ENCODE data around the gene MACROD2.
"Not testable (repeated sequence)": the region's sequence is repeated elsewhere in the genome, so short reads cannot be mapped to it uniquely, and the experiment has no call there.

Gene MACROD2

DNA sequence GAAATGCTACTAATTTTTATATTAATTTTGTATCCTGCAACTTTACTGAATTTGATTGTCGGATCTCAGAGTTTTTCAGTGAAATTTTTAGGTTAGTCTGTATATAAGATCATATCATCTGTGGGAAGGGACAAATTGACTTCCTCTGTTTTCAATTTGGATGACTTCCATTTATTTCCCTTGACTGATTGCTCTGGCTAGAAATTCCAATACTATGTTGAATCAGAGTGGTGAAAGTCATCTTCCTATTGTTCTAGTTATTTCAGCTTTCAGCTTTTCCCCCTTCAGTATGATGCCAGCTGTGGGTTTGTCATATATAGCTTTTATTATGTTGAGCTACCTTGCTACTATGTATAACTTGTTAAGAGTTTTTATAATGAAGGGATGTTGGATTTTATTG lies 1806.7 kb downstream of the MACROD2 start:
- DNase-seq (ENCODE audit: insufficient read length, low spot score) (no peak), FAIRE-seq (no peak)
- TF ChIP-seq, protein P1, sequence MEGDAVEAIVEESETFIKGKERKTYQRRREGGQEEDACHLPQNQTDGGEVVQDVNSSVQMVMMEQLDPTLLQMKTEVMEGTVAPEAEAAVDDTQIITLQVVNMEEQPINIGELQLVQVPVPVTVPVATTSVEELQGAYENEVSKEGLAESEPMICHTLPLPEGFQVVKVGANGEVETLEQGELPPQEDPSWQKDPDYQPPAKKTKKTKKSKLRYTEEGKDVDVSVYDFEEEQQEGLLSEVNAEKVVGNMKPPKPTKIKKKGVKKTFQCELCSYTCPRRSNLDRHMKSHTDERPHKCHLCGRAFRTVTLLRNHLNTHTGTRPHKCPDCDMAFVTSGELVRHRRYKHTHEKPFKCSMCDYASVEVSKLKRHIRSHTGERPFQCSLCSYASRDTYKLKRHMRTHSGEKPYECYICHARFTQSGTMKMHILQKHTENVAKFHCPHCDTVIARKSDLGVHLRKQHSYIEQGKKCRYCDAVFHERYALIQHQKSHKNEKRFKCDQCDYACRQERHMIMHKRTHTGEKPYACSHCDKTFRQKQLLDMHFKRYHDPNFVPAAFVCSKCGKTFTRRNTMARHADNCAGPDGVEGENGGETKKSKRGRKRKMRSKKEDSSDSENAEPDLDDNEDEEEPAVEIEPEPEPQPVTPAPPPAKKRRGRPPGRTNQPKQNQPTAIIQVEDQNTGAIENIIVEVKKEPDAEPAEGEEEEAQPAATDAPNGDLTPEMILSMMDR (IDR thresholded peaks at IDR 0.05; ENCODE audit: insufficient read depth, missing control alignments): no peak

DNA sequence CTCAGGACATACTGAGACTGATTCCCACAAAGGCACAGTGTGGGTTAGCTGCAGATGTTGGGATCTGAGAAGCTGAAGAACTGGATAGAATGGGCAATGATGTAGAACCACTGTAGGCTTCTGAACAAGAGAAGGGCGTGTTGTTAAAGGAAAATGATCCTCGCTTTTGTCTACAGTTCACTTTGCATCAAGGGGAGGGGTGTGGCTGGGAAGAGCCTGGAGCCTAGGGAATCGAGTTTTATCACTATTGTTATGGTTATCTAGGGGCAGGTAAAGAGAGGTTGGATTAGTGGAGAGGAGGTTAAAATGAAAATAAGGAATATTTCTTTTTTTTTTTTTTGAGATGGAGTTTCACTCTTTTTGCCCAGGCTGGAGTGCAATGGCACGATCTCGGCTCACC lies 1809.8 kb downstream of the MACROD2 start:
- DNase-seq (ENCODE audit: insufficient read length, low spot score): no peak
- no peak for FAIRE-seq
- TF ChIP-seq, protein P1 (IDR thresholded peaks at IDR 0.05; ENCODE audit: insufficient read depth, missing control alignments): no peak

DNA sequence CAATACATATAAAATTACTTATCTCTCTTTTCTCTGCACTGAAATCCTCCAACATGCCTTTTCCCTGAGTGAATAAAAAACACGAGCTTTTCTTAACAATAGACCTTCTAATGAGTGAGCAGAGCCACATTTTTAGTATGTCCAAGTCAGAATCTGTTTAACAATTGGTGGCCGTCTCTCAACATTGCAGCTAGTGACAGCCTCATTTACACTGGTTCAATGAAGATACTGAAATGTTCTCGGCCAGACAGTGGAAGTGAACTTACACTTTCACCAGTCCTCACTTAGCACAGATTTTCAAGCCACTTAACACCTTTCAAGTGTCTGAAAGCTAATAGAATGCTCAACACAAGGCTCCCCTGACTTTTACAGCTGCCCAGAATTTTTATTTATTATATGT lies 1810.8 kb downstream of the MACROD2 start:
- TF ChIP-seq, protein P1 (IDR thresholded peaks at IDR 0.05; ENCODE audit: insufficient read depth, missing control alignments): no peak
- no peak for FAIRE-seq

DNA sequence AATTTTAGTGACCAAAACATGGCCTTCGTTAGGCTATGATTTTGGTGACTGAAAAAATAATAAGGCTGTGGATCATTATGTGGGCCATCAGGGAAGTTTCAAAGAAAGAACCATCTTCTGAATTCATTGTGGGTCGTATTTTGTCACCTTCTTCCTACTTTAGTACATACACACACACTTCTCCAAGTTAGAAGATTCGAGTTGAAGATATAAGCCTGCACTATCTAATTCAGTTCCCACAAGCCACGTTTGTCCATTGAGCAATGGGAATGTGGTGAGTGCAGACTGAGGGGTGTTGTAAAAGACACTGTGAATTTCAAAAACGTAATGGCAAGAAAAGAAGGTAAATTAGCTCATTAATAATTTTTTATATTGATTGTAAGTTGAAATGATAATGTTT lies 1812.0 kb downstream of the MACROD2 start:
- DNase-seq (ENCODE audit: insufficient read length, low spot score): no peak
- no peak for FAIRE-seq
- TF ChIP-seq, protein P1 (IDR thresholded peaks at IDR 0.05; ENCODE audit: insufficient read depth, missing control alignments): no peak

More for the DNA sequence above, 1810.8 kb downstream of the MACROD2 start:
- no peak for DNase-seq (ENCODE audit: insufficient read length, low spot score)

DNA sequence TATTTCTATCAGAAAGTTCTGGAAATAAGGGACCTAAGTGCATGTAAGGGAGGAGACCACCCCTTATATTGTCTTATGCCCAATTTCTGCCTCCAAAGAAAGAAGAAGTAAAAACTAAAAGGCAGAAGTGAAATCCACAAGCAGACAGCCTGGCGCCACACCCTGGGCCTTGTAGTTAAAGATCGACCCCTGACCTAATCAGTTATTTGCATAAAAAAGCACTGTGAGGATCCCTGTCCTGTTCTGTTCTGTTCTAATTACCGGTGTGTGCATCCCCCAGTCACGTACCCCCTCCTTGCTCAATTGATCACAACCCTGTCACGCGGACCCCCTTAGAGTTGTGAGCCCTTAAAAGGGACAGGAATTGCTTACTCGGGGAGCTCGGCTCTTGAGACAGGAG lies 1812.5 kb downstream of the MACROD2 start:
- FAIRE-seq; DNase-seq (ENCODE audit: insufficient read length, low spot score): not testable (repeated sequence)

DNA sequence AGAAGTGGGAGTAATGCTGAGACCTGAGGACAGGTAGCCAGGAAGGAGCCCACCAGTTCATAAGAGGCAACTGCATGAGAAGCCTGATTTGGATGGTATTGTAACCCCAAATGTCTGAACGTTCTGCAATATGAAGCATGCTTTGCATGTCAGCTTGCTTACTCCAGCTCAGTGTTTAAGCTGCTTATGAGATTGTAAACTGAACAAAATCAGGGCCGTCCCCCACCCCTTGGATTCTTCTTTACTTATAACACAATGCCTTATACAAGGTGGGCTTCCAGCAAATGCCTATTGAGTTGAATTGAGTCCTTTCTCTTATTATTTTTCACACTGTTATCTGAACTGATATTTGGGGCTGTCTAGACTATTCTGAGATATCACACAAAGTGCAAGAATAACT lies 1816.6 kb downstream of the MACROD2 start:
- DNase-seq (ENCODE audit: insufficient read length, low spot score) (no peak), FAIRE-seq (no peak)
- TF ChIP-seq, protein P1 (IDR thresholded peaks at IDR 0.05; ENCODE audit: insufficient read depth, missing control alignments): no peak

DNA sequence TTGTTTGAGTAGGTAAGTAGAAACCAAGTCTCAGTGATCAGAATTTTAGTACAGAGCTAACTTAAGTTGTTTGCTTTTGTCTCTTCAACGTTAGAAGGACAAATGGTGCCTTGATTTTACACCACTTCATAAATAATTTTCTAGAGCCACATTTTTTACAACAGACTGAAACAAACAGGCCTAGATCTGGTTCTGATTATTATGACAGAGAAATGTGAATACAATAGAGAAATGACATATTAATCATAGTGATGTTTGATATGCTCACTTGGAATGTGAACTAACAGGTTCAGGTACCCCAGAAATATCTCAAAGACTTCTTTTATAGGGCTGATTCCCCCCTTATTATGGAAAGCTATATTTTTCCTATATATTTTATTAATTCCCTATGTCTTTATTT lies 1817.4 kb downstream of the MACROD2 start:
- DNase-seq (ENCODE audit: insufficient read length, low spot score): no peak
- TF ChIP-seq, protein P1 (IDR thresholded peaks at IDR 0.05; ENCODE audit: insufficient read depth, missing control alignments): no peak
- FAIRE-seq: no peak

DNA sequence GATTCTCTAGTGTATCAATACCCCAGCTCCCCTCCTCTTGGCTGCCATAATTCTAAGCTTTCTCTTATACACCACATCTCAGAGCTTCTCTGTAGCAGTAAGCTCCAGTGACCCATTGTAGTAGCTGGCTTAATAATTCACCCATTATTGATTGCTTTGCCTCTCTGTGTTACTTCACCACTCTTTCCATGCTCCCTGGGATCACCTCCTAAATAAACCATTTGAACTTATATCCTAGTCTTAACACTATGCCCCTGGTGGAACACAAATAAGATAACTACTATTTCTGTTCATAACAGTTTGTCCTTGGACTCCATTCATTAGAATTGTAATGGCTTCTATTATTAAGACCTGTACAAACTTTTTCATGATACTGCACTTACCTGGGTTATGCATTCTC lies 1819.0 kb downstream of the MACROD2 start:
- DNase-seq (ENCODE audit: insufficient read length, low spot score): no peak
- no peak for FAIRE-seq
- TF ChIP-seq, protein P1 (IDR thresholded peaks at IDR 0.05; ENCODE audit: insufficient read depth, missing control alignments): no peak

All from D721Med (cell line).